ENCODE data around the gene TBC1D23. TPM values are rescaled to one million over a fixed set of nuclear protein-coding genes. Genes with fewer than 3 reads are reported as not detected.

Gene TBC1D23
- total and polyA plus RNA-seq, 2 experiments from 2014 or later: 22.4 to 34.4 TPM

- TF ChIP-seq ZNF462 (CRISPR knock-in tag; IDR thresholded peaks at IDR 0.05): no peak
These were observed 57.1 kb downstream of the TBC1D23 start (continued) for GRCh38 chr3:100317912-100318311.

GRCh38 chr3:100319951-100320350, 59.2 kb downstream of the TBC1D23 start:
- Mint-ChIP-seq H3K4me3 (no peak overlapping the region), H3K36me3 (ENCODE audit: low read depth) (no peaks in the 10 kb centered on the region), H3K4me1 (no peaks in the 10 kb centered on the region), H3K9me3 (no peaks in the 10 kb centered on the region), H3K27me3 (ENCODE audit: insufficient read depth, low read depth, poor library complexity) (peaks cover 1% of the 10 kb centered on the region), H3K27ac (no peak overlapping the region)
- Histone ChIP-seq H3K79me2 (replicated peaks; ENCODE audit: insufficient read depth) (no peaks in the 10 kb centered on the region), H2AFZ (no peak overlapping the region), H3F3A (replicated peaks; ENCODE audit: low read depth) (no peaks in the 10 kb centered on the region), H3K4me3 (no peak overlapping the region), H3K4me2 (no peak overlapping the region), H3K9me2 (ENCODE audit: insufficient read depth) (no peaks in the 10 kb centered on the region), H3K36me3 (ENCODE audit: insufficient read depth) (no peaks in the 10 kb centered on the region), H4K20me1 (replicated peaks; ENCODE audit: insufficient read depth) (no peaks in the 10 kb centered on the region), H3K27me3 (ENCODE audit: insufficient read depth) (no peaks in the 10 kb centered on the region), H3K4me1 (ENCODE audit: insufficient read depth) (no peaks in the 10 kb centered on the region), H3K27ac (ENCODE audit: low read depth) (no peak overlapping the region)
- ATAC-seq (no peak), DNase-seq (ENCODE audit: low spot score) (no peak)
- TF ChIP-seq CREB1 (CRISPR knock-in tag; IDR thresholded peaks at IDR 0.05; ENCODE audit: low read depth): no peak
- TF ChIP-seq EZH2phosphoT487 (IDR thresholded peaks at IDR 0.05; ENCODE audit: unreplicated experiment): no peak
- TF ChIP-seq JUNB (IDR thresholded peaks at IDR 0.05; ENCODE audit: unreplicated experiment): no peak
- no peak for TF ChIP-seq NANOG (IDR thresholded peaks at IDR 0.05; ENCODE audit: borderline replicate concordance)
- TF ChIP-seq STAT1 (IDR thresholded peaks at IDR 0.05; ENCODE audit: unreplicated experiment): no peak
- TF ChIP-seq POLR2AphosphoS5 (IDR thresholded peaks at IDR 0.05; ENCODE audit: low read depth): no peak
- TF ChIP-seq ZNF331 (CRISPR knock-in tag; IDR thresholded peaks at IDR 0.05; ENCODE audit: low read depth): no peak
- no peak for TF ChIP-seq ETS1 (IDR thresholded peaks at IDR 0.05)
- TF ChIP-seq REST (IDR thresholded peaks at IDR 0.05; ENCODE audit: unreplicated experiment): no peak

Measured in GM23338 (cell line).